Fibroblast of lung (primary cell): ENCODE data around the gene TACC2. TPM values are rescaled to one million over a fixed set of nuclear protein-coding genes. Genes with fewer than 3 reads are reported as not detected.

ENCODE experiments used
- DNase-seq, 2 donors: peaks; one replicate each; pipeline versions ENCODE4 v3.0.0 to v3.0.0-alpha.2; 2010; ENCODE audit warnings: low read depth in 2 of 2
- H2AFZ ChIP-seq: 2 replicates; pipeline ENCODE4 v1.5.1; 2012; ENCODE audit warnings: low read length, control low read depth, inconsistent platforms
- H3K27ac ChIP-seq: 2 replicates; pipeline ENCODE4 v1.5.1; 2011; ENCODE audit warnings: low read length, control low read depth; ENCODE audit not compliant: insufficient read depth
- H3K27me3 ChIP-seq: 2 replicates; pipeline ENCODE4 v1.5.1; 2011; ENCODE audit warnings: mild to moderate bottlenecking, low read length; ENCODE audit not compliant: control insufficient read depth, insufficient read depth
- H3K36me3 ChIP-seq: 2 replicates; pipeline ENCODE4 v1.5.1; 2011; ENCODE audit warnings: low read length; ENCODE audit not compliant: control insufficient read depth, insufficient read depth
- H3K4me1 ChIP-seq: 2 replicates; pipeline ENCODE4 v1.5.1; 2011; ENCODE audit warnings: low read length; ENCODE audit not compliant: control insufficient read depth, insufficient read depth; ENCODE audit errors: extremely low read depth
- H3K4me2 ChIP-seq: 2 replicates; pipeline ENCODE4 v1.5.1; 2011; ENCODE audit warnings: low read length, control low read depth; ENCODE audit not compliant: insufficient read depth; ENCODE audit errors: extremely low read depth
- H3K4me3 ChIP-seq, 4 experiments: fragments of 200-600 bp in 1 of 4; sonication (generic) in 1 of 4; replicated peaks in 1 of 4; 2 replicates each; pipeline ENCODE4 v1.5.1; 2011 to 2016; ENCODE audit warnings: low read length in 4 of 4, low read depth in 3 of 4, mild to moderate bottlenecking in 3 of 4, control low read depth in 2 of 4, inconsistent platforms in 1 of 4, mixed read lengths in 1 of 4; ENCODE audit not compliant: insufficient read depth in 1 of 4; ENCODE audit errors: control extremely low read depth in 1 of 4
- H3K79me2 ChIP-seq: 2 replicates; pipeline ENCODE4 v1.5.1; 2012; ENCODE audit warnings: mild to moderate bottlenecking, low read length, inconsistent platforms; ENCODE audit not compliant: control insufficient read depth, insufficient read depth
- H3K9ac ChIP-seq: 2 replicates; pipeline ENCODE4 v1.5.1; 2011; ENCODE audit warnings: mild to moderate bottlenecking, low read length, control low read depth; ENCODE audit not compliant: insufficient read depth
- H3K9me3 ChIP-seq: 2 replicates; pipeline ENCODE4 v1.5.1; 2012; ENCODE audit warnings: low read depth, low read length; ENCODE audit not compliant: control insufficient read depth, insufficient read depth
- H4K20me1 ChIP-seq: 2 replicates; pipeline ENCODE4 v1.5.1; 2011; ENCODE audit warnings: low read length; ENCODE audit not compliant: control insufficient read depth, insufficient read depth; ENCODE audit errors: extremely low read depth
- CTCF ChIP-seq, 2 donors: IDR thresholded peaks in 1 of 2; conservative IDR thresholded peaks in 1 of 2; 1 replicate in 1 of 2; 2 replicates in 1 of 2; pipeline ENCODE4 v1.5.1; 2011 to 2012; ENCODE audit warnings: low read length in 2 of 2, control low read depth in 1 of 2, inconsistent platforms in 1 of 2, low read depth in 1 of 2, mild to moderate bottlenecking in 1 of 2
- EZH2 ChIP-seq: IDR thresholded peaks from 2 replicates; pipeline ENCODE4 v1.5.1; 2012; ENCODE audit warnings: low read length, control low read depth, mild to moderate bottlenecking; ENCODE audit errors: missing control alignments
- polyA plus RNA-seq, 2 donors: library from polyadenylated mRNA; depleted of rRNA in 1 of 2; stranded (reverse) in 1 of 2; unstranded in 1 of 2; fragments of >200 nt; gene quantifications; 2 replicates each; pipeline ENCODE4 v1.2.1, GENCODE V29; 2011 to 2012; ENCODE audit warnings: missing spikeins in 1 of 2
- total RNA-seq: library from RNA; depleted of rRNA; stranded (reverse); fragments of >200 nt; gene quantifications from 2 replicates; pipeline ENCODE4 v1.2.1, GENCODE V29; 2014

Gene TACC2
- total and polyA plus RNA-seq, 2 donors (not counting 1 experiment from before 2014, with no cell fraction given): 7.6 to 13.0 TPM

- H3K9ac ChIP-seq: no peak overlapping the region
- H3K79me2 ChIP-seq: no peaks in the 10 kb centered on the region
- H3K27ac ChIP-seq: no peak overlapping the region
- H3K36me3 ChIP-seq: no peaks in the 10 kb centered on the region
- no peaks in the 10 kb centered on the region for H4K20me1 ChIP-seq
- no peaks in the 10 kb centered on the region for H3K27me3 ChIP-seq
- no peaks in the 10 kb centered on the region for H3K9me3 ChIP-seq
- peak; percentile 91 to 92 for DNase-seq
- no peak overlapping the region for H2AFZ ChIP-seq
- H3K4me2 ChIP-seq: peak overlapping the region; percentile 65
- H3K4me3 ChIP-seq: no peak overlapping the region
- peaks cover 7% of the 10 kb centered on the region for H3K4me1 ChIP-seq
- TF ChIP-seq EZH2 (no peak), CTCF (conservative IDR thresholded peaks at IDR 0.05 in 1 of 2, IDR thresholded peaks at IDR 0.05 in 1 of 2; ENCODE audit: low read depth in 1 of 2, low read length in 2 of 2) (no peak)
Measured at GRCh38 chr10:121942749-121943416, 46.1 kb upstream of the TACC2 start.

GRCh38 chr10:121947343-121948330 lies 41.3 kb upstream of the TACC2 start:
- no peak overlapping the region for H3K9ac ChIP-seq
- peaks cover 6% of the 10 kb centered on the region for H3K4me1 ChIP-seq
- H3K79me2 ChIP-seq: no peaks in the 10 kb centered on the region
- no peak overlapping the region for H3K27ac ChIP-seq
- no peak overlapping the region for H2AFZ ChIP-seq
- no peaks in the 10 kb centered on the region for H3K9me3 ChIP-seq
- no peaks in the 10 kb centered on the region for H3K36me3 ChIP-seq
- no peak overlapping the region for H3K4me3 ChIP-seq
- no peak for TF ChIP-seq EZH2
- TF ChIP-seq CTCF (conservative IDR thresholded peaks at IDR 0.05 in 1 of 2, IDR thresholded peaks at IDR 0.05 in 1 of 2; ENCODE audit: low read depth in 1 of 2, low read length in 2 of 2): no peak
- DNase-seq: no peak
- H3K4me2 ChIP-seq: no peak overlapping the region
- H4K20me1 ChIP-seq: no peaks in the 10 kb centered on the region
- no peaks in the 10 kb centered on the region for H3K27me3 ChIP-seq

GRCh38 chr10:121949049-121949448 lies 39.9 kb upstream of the TACC2 start:
- no peak overlapping the region for H3K27ac ChIP-seq
- H3K9me3 ChIP-seq: no peaks in the 10 kb centered on the region
- H3K9ac ChIP-seq: no peak overlapping the region
- no peaks in the 10 kb centered on the region for H4K20me1 ChIP-seq
- no peaks in the 10 kb centered on the region for H3K79me2 ChIP-seq
- no peaks in the 10 kb centered on the region for H3K27me3 ChIP-seq
- DNase-seq: no peak
- no peak overlapping the region for H3K4me2 ChIP-seq
- no peak overlapping the region for H2AFZ ChIP-seq
- H3K36me3 ChIP-seq: no peaks in the 10 kb centered on the region
- no peaks in the 10 kb centered on the region for H3K4me1 ChIP-seq
- TF ChIP-seq CTCF (conservative IDR thresholded peaks at IDR 0.05 in 1 of 2, IDR thresholded peaks at IDR 0.05 in 1 of 2; ENCODE audit: low read depth in 1 of 2, low read length in 2 of 2) (no peak), EZH2 (no peak)
- no peak overlapping the region for H3K4me3 ChIP-seq
